Measurements from ENCODE around the gene DCDC1.
"Not testable (repeated sequence)": the region's sequence is repeated elsewhere in the genome, so short reads cannot be mapped to it uniquely, and the experiment has no call there.

Gene DCDC1

DNA sequence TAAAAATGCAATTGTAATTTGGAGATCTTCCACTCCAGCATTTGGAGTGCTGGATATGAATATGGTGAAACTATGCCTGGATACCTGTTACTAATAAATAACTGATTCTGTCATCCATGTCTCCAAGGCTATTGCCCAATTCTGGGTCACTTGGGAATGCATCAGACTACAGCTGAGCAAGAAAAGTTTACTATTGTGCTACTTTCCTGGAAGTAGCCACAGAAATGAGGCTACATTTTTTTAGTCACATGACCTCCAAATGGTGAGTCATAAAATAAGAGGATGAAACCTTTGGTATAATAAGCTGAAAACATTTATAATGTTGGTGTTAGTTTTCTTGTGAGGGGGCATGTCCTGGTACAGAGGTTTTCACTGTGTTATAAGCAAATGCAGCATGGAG, 44.4 kb downstream of the DCDC1 start:
- DNase-seq, result no peak

DNA sequence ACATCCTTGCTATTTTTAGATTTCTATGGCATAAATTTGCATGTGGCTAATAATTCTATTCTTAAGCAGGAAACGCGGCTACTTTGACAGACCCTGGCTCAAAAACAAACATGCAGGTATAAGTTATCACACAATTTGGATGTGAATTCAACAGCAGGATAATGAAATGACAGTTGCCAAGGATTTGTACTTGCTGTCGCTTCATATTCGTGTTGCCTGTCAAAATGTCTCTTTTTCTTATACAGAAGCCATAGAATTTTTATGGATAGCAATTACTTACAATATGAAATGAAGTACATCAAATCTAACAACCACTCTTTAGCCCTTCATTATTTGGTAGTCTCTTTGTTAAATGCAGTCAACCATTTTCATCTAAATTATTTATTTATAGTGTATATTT, 46.4 kb downstream of the DCDC1 start:
- DNase-seq, result no peak

DNA sequence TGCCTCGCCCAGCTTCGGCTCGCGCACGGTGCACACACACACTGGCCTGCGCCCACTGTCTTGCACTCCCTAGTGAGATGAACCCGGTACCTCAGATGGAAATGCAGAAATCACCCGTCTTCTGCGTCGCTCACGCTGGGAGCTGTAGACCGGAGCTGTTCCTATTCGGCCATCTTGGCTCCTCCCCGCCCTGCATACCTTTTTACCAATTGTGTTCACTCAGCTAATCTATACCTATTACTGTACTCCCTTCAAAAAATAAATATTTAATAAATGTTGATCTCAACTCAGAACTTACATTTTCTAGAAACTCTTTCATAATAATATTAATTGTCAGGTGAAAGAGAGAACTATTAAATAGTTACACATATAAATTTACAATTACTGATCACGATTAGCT, 48.0 kb downstream of the DCDC1 start:
- DNase-seq, result not testable (repeated sequence)

DNA sequence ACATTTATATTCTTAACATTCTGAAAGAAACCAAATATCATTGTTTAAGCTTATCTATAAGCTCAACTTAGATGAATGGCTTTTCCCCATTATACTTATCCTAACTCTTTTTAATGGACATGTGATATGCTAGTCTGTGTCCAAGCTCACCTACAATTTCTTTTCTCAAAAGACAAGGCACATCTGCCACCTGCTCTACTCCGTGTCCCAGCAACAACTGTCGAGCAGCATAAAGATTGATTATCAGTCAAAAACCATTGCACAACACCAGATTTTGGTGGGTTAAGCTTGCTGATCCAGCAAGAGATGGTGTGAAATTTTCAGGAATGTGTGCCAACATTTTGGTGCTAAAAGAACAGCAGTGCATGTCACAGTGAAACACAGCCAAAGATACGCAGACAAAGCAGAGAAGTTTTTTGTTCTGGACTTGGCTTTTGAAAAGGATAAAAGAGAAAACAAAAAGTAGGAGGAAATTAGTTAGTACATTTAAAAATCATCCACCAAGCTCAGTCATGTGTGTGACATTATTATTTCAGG, 65.8 kb downstream of the DCDC1 start:
- no peak for DNase-seq

DNA sequence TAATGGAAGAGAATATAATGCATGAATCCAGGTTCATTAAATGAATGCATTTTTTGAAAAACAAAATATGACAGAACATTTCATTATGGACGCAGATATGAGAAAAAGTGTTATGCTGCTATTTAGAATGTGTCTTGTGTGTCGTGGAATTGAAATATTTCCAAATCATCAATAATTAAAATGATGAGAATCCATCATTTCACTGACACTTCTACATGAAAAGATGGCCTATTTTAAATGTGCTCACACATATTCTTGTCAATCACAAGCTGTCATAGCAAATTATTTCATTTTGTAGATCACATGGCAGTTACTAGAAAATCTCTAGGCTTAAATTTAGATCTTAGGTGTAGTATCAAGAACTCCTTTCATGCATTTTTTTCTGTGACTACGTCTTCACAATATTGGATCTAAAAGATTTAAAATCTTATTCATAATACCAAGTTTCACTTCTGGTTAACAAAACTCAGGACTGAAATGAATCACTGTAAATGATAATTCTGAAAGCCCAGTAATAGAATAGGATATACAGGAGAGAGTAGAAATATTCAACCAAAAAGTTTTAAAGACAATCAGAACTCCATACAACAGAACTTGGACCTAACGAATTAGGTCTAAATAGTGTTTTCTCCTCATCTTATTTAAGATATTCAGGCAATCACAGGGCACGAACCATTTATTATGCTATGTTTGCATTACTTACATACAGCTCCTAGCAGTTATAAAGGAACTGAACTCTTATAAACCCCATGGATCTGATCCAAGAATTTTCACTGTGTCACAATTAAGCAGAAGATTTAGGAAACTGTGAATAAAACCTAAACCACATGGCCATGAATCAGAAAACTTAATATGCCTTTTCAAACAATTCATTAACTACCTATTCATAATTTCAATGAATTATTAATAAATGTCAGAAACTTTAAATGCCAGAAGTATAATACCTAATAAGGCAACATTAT, 67.7 kb downstream of the DCDC1 start:
- no peak for DNase-seq

DNA sequence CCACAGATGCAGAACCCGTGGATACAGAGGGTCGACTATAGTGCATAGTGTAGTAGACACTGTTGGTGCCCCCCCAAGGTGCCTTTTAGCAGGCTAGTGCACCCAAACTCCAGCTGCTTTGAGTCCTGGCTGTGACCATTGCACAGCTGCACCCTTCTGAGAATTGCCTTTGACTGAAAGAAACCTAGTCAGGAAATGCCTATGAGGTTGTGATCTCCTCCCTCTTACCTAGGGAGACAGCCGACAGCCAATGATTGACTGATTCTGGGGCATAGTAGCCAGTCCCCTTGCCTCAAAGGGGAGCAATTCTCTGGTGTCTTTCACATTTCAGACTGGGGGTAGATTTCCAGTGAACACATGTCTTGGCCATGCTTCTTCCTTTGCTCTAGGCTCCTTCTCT, 74.2 kb downstream of the DCDC1 start:
- no peak for DNase-seq

DNA sequence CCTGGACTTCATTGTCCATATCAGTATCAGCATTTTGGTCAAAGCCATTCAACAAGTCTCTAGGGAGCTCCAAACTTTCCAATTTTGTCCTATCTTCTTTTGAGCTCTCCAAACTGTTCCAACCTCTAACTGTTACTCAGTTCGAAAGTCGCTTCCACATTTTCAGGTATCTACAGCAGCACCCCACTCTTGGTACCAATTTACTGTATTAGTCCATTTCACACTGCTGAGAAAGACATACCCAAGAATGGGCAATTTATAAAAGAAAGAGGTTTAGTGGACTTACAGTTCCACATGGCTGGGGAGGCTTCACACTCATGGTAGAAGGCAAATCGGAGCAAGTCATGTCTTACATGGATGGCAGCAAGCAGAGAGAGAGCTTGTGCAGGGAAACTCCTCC, 96.0 kb downstream of the DCDC1 start:
- DNase-seq, result not testable (repeated sequence)

DNA sequence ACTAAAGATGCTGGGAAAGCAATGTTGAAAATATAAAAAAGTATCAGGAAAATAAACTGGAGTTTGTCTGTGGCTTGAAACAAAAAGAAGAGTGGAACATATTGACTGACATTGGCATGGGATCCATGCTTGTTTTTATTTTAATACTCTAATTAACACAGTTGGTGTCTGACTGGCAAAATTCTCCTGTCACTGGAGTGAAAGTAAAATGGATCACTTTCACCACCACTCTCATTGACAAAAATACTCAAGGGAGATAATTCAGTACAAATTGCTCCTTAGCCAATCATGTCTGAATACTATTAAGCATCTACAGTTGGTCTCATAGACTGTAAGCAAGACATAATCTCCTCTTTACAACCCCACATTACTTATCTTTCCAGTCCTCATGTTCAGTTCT, 101.8 kb downstream of the DCDC1 start:
- no peak for DNase-seq

DNA sequence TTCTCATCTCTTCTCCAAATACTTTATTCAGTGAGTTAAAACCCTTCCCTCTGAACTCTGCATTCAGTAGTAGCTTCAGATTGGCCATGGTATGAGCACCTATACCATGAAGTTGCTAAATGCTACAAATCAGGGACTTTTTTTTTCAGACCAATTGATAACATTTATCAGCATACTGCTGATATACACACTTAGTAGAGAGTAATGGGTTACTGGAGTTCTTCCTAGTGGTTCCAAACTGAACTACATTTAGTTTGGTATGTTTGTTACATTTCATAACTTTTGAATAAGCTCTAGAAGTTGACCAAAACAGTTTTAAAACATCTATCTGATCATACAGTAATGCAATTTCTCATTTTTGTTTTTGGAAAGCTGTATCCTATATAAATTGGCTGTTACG, 104.7 kb downstream of the DCDC1 start:
- no peak for DNase-seq

DNA sequence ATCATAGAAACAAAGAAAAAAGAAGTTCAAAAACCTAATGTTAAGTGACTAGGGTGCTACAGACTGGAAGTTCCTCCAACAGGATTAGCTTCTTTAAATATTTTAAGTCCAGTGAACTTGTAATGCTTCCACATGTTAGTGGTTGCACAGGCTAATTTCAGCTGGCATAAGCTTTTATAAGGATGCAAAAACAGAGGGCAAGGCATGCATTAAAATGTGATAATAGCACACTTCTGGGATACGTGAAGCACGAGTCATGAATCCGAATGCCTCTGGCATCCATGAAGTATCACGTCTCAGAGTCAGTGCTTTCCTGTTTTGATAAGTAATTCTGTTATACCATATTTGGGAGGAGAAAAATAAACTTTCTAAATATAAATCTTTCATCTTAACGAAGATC, 106.8 kb downstream of the DCDC1 start:
- no peak for DNase-seq

DNA sequence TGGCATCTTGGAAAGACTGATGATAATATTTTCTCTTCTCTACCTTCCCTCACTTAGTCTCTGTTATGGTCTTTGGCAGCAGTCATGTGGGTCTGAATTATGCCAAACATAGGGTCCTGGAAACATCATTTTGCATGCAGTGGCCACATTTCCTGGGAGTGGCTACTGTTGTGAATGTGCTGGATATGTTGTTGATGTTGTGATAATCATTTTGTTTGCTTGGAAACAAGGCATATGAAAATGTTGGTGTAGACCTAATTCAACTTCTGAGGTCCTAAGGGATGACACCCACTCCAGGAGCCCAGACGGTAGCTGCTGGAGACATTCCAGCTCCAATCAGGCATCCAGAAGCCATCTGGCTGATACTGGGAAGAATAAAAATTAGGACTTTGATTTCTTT, 109.7 kb downstream of the DCDC1 start:
- DNase-seq, result no peak

DNA sequence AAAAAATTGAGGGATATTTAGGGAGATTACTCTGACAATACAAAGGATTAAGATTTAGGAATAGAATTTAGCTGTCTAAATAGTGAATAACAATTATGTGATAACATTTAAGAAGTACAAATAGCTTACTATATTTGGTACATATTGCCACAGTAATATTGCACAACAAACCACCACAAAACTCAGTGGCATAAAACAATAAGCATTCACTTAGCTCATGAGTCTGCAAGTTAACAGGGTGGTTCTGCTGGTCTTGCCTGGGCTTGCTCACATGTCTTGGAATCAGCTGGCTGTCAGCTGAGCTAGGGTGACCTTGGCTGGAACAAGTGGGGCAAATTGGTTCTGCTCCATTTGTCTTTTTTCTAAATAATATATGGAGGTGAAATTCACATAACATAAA, 115.1 kb downstream of the DCDC1 start:
- DNase-seq, result no peak

DNA sequence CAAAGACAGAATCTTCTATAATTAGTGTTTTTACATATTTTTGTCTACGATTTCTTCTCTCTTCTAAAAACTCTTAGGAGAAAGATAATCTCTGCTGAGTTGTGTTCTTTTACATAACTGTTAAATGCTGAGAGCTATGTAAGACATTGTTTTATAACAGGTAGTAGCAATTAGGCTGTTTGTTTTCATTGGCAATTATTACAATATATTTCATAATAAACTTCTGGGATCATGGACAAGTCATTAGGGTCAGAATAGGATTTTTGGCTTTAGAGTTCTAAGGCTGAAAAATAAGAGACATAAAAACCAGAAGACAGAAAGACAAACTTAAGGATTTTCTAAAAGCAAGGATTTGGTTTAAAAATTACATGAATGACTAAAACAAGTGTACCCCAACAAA, 120.8 kb downstream of the DCDC1 start:
- DNase-seq, result no peak

DNA sequence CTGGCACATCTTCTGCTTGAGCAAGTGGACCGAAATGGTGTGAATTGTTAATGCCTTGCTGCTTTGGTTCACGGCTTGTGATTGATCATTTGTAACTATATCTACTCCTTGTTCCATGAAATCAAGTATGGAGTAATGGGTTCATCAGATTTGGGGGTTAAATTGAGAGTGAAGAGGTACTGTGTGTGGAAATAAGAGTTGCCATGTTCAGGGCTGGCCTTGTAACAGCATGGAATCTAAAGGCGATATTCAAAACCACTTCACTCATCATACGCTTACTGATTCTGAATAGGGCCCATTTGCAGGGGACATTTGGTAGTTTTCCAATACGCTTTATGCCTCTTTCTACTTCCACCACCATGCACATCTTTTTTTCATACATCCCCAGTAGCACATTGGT, 122.2 kb downstream of the DCDC1 start:
- no peak for DNase-seq

DNA sequence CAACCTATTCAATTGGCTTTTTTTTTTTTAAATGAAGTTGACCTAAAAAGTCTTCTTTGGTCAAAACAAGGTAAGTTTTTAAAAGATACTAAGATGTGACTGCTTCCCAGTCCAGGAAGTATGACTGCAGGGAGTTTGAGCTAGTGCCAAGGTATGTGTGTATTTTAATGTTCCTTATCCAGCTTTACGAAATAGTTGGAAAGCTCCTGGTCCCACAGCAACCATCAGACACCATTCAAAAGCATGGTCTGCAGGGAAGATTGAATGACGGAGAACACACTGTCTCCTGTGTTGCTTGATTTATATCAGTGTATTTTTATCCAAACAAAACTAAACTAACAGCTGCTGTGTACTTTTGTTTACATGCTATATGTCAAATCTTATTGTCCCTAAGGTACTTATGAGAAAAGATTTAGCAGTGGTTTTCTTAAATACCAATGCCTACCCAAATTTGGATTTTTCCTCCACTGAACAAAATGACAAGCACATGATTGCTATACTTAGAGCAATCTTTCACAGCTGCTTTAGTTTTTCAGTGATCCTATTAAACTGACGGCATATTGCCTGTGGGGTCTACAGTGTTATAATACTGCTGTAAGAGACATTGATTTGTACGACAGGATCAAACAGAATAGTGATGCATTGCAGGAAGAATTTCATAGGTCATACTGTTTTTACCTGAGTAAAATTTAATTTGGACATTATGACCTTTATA, 122.9 kb downstream of the DCDC1 start:
- no peak for DNase-seq

DNA sequence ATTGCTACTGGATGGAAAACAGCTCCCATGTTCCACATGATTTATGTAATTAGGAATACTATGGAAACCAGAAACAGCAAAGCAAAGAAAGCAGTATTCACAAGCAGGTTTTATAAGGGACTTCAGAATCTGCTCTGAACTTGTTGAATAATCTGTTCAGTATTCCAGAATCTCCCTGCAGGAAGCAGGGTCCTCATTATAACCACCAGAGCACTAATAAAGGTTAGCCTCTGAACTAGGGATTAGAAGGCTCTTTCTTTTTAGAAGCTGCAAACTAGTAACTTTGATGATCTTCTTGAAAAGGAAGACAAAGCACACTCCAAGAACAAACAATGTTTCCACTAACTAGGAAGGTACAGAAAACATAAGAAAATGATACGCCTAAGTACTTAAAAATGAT, 125.8 kb downstream of the DCDC1 start:
- DNase-seq, result no peak

DNA sequence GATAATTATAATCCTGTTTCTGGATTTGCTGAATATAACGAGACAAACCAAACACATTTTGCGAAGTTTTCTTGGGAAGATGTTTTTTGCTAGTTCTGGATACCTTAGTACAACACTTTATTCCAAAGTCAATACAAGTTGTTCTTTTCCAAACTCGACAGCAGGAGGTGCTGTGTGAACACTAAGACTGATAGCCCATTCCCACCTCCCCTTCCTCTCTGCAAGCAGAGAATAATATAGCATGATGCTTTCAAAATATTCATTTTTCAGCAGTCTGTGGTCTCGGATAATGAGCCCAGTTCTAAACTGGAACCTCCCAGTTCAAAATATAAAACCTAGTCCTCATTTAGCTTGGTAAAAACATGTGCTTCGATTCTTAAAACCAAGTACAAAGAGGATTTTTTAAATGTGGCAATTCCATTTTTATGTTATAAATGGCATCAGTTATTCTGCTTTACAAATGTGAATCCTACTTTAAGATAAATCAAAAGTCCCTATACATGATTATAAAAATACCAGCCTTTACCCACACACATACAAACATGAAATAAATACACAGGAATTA, 129.1 kb downstream of the DCDC1 start:
- DNase-seq, result no peak

DNA sequence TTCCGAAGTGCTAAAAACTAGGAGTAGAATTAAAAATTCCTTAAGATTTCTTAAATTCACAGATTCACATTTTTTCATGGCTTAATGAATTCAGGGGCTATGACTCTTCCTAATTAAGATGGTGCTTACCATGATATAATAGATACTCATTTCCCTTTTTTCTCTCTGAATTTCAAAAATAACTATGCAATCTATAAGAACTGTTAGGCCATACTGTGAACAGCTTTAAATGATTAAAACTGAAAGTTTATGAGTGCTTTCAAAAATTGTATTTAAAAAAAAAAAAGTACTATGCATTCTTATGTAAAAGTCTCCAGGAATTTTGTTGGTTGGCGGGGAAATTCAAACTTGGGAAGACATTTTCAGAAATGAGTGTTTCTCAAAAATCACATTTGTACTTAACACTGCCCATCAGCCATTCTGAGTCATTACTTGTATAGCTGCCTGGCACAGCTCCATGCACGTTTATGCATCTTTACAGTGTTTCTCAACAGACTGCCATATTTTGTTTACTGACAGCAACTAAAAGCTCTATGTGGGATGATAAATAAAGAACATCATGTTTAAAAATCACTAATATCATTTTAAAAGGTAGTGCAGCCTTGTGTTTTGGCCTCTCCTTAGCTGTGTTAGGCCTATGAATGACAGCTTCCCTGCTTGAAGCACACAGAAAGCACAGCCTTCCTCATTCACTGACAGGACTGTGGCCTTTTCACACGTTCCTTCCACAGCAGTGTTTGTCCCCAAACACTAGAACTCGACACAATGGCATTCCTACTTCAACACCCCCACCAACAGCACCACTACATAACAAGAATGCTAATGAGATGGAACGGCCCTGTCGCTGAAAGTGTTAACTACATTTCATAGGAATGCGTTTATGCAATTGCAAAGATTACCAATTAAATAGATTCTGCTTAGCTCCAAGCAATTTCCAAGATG, 131.4 kb downstream of the DCDC1 start:
- no peak for DNase-seq

DNA sequence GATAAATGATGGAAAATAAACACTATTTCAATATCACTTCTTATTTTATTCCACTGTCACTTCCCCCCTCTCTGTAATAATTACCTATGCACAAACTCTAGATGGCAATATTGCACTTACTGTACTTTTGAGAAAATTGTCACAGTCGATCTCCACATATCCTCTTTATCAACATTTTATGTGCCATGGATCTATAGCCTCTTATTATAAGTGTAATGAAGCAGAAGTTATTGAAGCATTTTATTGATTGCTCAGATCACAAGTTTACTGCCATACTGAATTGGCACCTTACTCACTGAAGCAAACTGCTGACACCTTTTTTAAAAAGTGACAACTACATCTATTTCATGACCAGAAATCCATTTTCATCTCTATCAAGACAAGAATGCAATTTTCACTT, 133.4 kb downstream of the DCDC1 start:
- DNase-seq, result no peak

DNA sequence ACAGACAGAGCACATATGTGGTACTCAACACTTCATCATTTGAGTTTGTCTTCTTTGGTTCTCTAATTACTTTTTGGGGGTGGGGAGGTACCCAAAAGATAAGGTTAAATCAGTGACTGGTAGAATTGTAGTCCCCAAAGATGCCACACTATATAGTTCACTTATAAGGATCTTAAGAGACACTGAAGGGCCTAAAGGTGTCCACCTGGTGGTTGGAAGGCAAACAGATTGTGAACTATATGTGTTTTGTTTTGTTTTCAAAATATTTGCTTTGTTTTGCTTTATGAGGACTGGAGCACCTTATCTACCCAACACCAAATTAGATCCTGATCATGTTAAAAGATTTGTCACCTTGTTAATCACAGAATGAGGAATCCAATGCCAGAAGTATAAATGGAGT, 136.1 kb downstream of the DCDC1 start:
- DNase-seq, result no peak

DNA sequence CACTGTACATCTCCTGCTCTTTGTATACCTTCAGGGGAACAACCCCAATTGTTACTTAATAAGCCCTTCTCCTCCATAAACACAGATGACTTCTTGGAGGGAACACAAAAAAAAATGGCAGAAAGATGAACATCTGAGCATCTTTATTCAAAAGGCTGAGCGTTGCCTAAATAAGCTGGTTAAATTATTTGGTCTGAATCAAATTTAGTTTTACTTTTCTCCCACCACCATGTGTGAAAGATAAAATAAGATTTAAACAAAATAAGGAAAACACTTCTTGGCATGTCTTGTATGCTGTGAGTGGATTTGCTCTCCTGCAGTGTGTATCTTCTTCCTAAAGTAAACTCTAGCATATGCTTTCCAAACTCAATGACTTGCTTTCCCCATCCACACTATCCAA, 137.9 kb downstream of the DCDC1 start:
- no peak for DNase-seq

DNA sequence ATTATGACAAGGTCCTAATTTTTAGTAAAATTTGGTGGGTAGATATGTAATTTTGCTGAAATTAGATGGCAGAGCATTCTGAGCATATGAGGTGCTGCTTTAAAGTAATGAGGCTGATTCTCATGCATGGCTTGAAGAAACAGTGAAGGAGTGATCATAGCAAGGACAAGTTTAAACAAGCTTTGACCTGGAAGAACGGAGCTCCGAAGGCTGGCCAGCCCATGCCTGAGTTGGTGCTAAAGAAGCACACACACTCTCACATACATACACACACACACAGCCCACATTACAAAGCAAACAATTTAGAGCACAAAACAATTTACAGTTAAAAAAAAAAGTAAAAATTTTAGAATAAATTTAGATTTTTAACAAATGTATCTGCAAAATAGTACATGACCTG, 150.7 kb downstream of the DCDC1 start:
- DNase-seq, result no peak

DNA sequence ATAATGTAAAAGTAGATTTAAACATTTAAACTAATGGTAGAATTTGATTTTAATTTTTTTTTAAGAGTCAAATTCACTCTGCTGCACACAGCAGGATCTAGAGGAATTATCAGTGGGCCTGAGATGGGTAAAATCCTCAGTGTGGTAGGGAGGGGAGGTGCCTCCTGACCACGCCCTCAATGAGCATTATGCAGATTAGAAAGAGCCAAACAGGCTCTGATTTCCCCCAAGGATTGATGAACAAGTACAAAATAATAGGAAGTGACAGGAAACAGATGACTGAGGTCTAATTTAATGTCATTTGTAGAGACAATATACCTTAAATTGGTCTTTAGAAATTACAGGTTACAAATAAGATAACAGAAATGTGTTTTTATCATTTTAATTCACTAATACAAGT, 155.2 kb downstream of the DCDC1 start:
- DNase-seq, result no peak

All from stimulated activated CD4-positive, alpha-beta T cell treated with anti-CD3 and anti-CD28 coated beads, Interleukin-12 subunit alpha, Interleukin-12 subunit beta, amount 100 ng/mL, for 4 hours (primary cell).